LNCaP clone FGC (cell line): Measurements from ENCODE around the gene TRIM7.
"Not testable (repeated sequence)": the region's sequence is repeated elsewhere in the genome, so short reads cannot be mapped to it uniquely, and the experiment has no call there.

Experiments used
- DNase-seq: peaks from one replicate; pipeline ENCODE4 v3.0.0-alpha.2; 2011; ENCODE audit warnings: low read depth
- H3K4me3 ChIP-seq: 2 replicates; pipeline ENCODE4 v1.5.1; 2011; ENCODE audit warnings: mild to moderate bottlenecking, low read depth, low read length, control low read depth
- TF ChIP-seq, protein P1 (sequence below): IDR thresholded peaks from 2 replicates; pipeline ENCODE4 v1.5.1; 2012; ENCODE audit warnings: mild to moderate bottlenecking; ENCODE audit not compliant: control insufficient read depth, insufficient read depth; ENCODE audit errors: extremely low read depth

TRIM7 gene

DNA sequence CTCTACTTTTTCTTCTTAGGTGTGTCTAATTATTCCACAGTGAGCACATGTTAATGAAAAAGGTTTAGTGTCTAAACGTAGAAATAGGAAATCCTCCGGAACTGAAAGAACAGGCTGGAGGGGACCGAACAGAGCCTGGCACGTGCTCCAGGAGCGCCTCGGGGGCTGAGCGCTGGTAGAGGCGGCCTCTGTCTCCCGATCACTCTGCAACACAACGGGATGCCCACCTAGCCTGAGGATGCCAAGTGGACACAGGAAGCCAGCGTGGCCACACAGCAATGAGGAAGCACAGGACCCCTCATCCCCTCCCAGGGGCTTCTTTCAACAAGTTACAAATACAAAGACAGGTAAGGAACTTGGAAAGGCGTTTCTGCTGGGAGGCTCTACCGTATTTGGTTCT is 19.4 kb downstream of the TRIM7 start:
- DNase-seq, result no peak
- no peak overlapping the region for H3K4me3 ChIP-seq
- TF ChIP-seq, protein P1, sequence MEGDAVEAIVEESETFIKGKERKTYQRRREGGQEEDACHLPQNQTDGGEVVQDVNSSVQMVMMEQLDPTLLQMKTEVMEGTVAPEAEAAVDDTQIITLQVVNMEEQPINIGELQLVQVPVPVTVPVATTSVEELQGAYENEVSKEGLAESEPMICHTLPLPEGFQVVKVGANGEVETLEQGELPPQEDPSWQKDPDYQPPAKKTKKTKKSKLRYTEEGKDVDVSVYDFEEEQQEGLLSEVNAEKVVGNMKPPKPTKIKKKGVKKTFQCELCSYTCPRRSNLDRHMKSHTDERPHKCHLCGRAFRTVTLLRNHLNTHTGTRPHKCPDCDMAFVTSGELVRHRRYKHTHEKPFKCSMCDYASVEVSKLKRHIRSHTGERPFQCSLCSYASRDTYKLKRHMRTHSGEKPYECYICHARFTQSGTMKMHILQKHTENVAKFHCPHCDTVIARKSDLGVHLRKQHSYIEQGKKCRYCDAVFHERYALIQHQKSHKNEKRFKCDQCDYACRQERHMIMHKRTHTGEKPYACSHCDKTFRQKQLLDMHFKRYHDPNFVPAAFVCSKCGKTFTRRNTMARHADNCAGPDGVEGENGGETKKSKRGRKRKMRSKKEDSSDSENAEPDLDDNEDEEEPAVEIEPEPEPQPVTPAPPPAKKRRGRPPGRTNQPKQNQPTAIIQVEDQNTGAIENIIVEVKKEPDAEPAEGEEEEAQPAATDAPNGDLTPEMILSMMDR, result no peak

- H3K4me3 ChIP-seq, result no peak overlapping the region; the same call in 1 of the 2 replicates
- TF ChIP-seq, protein P1, result no peak
- no peak for DNase-seq
Measured at GRCh38 chr5:181184845-181185216, 20.2 kb downstream of the TRIM7 start.

- TF ChIP-seq, protein P1, result no peak
- DNase-seq, result no peak
- no peak overlapping the region for H3K4me3 ChIP-seq
Measured at GRCh38 chr5:181182651-181183050, 22.3 kb downstream of the TRIM7 start.

DNA sequence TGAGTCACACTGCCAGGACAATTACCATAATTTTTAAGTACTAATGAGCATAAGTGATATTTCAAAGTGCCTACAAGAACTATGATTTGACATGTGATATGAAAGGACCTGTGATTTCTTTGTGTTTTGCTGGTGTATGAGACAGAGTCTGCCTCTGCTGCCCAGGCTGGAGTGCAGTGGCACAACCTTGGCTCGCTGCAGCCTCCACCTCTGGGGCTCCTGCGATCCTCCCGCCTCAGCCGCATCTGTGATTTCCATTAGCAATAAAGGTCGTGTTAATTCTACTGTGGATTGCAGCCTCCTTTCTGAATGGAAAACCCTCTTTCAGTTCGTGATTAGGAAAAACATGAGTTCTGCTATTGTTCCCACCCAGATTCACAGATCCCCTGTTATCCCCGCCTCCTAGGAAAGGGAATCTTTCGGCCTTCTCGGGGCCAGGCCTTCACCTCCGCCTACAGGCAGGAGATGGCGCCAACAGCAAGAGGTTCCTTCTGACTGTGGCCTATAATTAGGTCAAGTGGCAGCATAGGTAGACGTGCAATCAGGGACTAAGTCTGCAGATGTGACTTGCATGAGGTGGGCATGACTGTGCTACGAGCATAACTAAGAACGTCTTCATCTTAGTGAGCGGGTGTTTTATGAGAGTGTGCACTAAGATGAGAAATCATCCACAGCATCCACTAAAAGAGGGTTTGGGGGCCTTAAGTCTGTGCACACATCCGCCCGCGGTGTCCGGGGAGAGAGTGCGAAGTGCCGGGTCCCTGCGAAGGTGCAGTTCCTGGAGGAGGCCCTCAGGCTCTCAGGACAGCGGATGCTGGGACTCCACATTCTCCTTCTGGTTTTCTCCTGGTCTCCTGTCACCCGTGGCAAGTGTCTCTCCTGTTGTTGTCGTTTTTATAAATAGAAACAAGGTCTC is 23.1 kb downstream of the TRIM7 start:
- no peak overlapping the region for H3K4me3 ChIP-seq
- TF ChIP-seq, protein P1, result peak; percentile 76
- no peak for DNase-seq

GRCh38 chr5:181177559-181177958 is 27.4 kb downstream of the TRIM7 start:
- H3K4me3 ChIP-seq, DNase-seq: not testable (repeated sequence)

GRCh38 chr5:181176254-181176952 is 28.6 kb downstream of the TRIM7 start:
- TF ChIP-seq, protein P1, result no peak
- no peak overlapping the region for H3K4me3 ChIP-seq
- DNase-seq, result no peak
